ENCODE measurements around the gene FRAT2. TPM values are rescaled to one million over a fixed set of nuclear protein-coding genes. Genes with fewer than 3 reads are reported as not detected.

The FRAT2 gene, protein sequence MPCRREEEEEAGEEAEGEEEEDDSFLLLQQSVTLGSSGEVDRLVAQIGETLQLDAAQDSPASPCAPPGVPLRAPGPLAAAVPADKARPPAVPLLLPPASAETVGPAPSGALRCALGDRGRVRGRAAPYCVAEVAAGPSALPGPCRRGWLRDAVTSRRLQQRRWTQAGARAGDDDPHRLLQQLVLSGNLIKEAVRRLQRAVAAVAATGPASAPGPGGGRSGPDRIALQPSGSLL
- 10 to 100 TPM; 13.1 to 14.1 (median 14.0) TPM for polyA plus RNA-seq (ENCODE audit: insufficient read length in 3 of 3)
- long read RNA-seq, donor 1, transcript FRAT2-201 (1 exons, 2,213 nt): major isoform, 25 of 25 reads
- long read RNA-seq, donor 1, partial matches to known transcripts: 0 of 25 reads
- long read RNA-seq, donor 1, other reads (novel, unspliced or antisense): 0 of 25 reads
- long read RNA-seq, donor 2, transcript FRAT2-201 (1 exons, 2,213 nt): major isoform, 45 of 45 reads
- long read RNA-seq, donor 2, partial matches to known transcripts: 0 of 45 reads
- long read RNA-seq, donor 2, other reads (novel, unspliced or antisense): 0 of 45 reads
- long read RNA-seq, donor 3, transcript FRAT2-201 (1 exons, 2,213 nt): major isoform, 31 of 31 reads
- long read RNA-seq, donor 3, partial matches to known transcripts: 0 of 31 reads
- long read RNA-seq, donor 3, other reads (novel, unspliced or antisense): 0 of 31 reads
- long read RNA-seq, donor 4, transcript FRAT2-201 (1 exons, 2,213 nt): major isoform, 36 of 36 reads
- long read RNA-seq, donor 4, partial matches to known transcripts: 0 of 36 reads
- long read RNA-seq, donor 4, other reads (novel, unspliced or antisense): 0 of 36 reads
- long read RNA-seq, donor 5, transcript FRAT2-201 (1 exons, 2,213 nt): major isoform, 8 of 8 reads
- long read RNA-seq, donor 5, partial matches to known transcripts: 0 of 8 reads
- long read RNA-seq, donor 5, other reads (novel, unspliced or antisense): 0 of 8 reads
- long read RNA-seq, donor 6, transcript FRAT2-201 (1 exons, 2,213 nt): major isoform, 36 of 36 reads
- long read RNA-seq, donor 6, partial matches to known transcripts: 0 of 36 reads
- long read RNA-seq, donor 6, other reads (novel, unspliced or antisense): 0 of 36 reads
- long read RNA-seq, donor 7, transcript FRAT2-201 (1 exons, 2,213 nt): major isoform, 37 of 37 reads
- long read RNA-seq, donor 7, partial matches to known transcripts: 0 of 37 reads
- long read RNA-seq, donor 7, other reads (novel, unspliced or antisense): 0 of 37 reads
- long read RNA-seq, donor 8, partial matches to known transcripts: 0 of 4 reads
- long read RNA-seq, donor 8, other reads (novel, unspliced or antisense): 0 of 4 reads
- long read RNA-seq, donor 9, transcript FRAT2-201 (1 exons, 2,213 nt): major isoform, 38 of 38 reads
- long read RNA-seq, donor 9, partial matches to known transcripts: 0 of 38 reads
- long read RNA-seq, donor 9, other reads (novel, unspliced or antisense): 0 of 38 reads
- long read RNA-seq, donor 10, transcript FRAT2-201 (1 exons, 2,213 nt): major isoform, 32 of 32 reads
- long read RNA-seq, donor 10, partial matches to known transcripts: 0 of 32 reads
- long read RNA-seq, donor 10, other reads (novel, unspliced or antisense): 0 of 32 reads
- long read RNA-seq, donor 11, transcript FRAT2-201 (1 exons, 2,213 nt): major isoform, 14 of 14 reads
- long read RNA-seq, donor 11, partial matches to known transcripts: 0 of 14 reads
- long read RNA-seq, donor 11, other reads (novel, unspliced or antisense): 0 of 14 reads
- long read RNA-seq, donor 12, transcript FRAT2-201 (1 exons, 2,213 nt): major isoform, 44 of 44 reads
- long read RNA-seq, donor 12, partial matches to known transcripts: 0 of 44 reads
- long read RNA-seq, donor 12, other reads (novel, unspliced or antisense): 0 of 44 reads
- long read RNA-seq, donor 13, transcript FRAT2-201 (1 exons, 2,213 nt): major isoform, 16 of 16 reads
- long read RNA-seq, donor 13, partial matches to known transcripts: 0 of 16 reads
- long read RNA-seq, donor 13, other reads (novel, unspliced or antisense): 0 of 16 reads
- long read RNA-seq, donor 14: 0 reads
- long read RNA-seq, donor 15, transcript FRAT2-201 (1 exons, 2,213 nt): major isoform, 74 of 74 reads
- long read RNA-seq, donor 15, partial matches to known transcripts: 0 of 74 reads
- long read RNA-seq, donor 15, other reads (novel, unspliced or antisense): 0 of 74 reads
- long read RNA-seq, donor 16, transcript FRAT2-201 (1 exons, 2,213 nt): major isoform, 26 of 26 reads
- long read RNA-seq, donor 16, partial matches to known transcripts: 0 of 26 reads
- long read RNA-seq, donor 16, other reads (novel, unspliced or antisense): 0 of 26 reads

DNA sequence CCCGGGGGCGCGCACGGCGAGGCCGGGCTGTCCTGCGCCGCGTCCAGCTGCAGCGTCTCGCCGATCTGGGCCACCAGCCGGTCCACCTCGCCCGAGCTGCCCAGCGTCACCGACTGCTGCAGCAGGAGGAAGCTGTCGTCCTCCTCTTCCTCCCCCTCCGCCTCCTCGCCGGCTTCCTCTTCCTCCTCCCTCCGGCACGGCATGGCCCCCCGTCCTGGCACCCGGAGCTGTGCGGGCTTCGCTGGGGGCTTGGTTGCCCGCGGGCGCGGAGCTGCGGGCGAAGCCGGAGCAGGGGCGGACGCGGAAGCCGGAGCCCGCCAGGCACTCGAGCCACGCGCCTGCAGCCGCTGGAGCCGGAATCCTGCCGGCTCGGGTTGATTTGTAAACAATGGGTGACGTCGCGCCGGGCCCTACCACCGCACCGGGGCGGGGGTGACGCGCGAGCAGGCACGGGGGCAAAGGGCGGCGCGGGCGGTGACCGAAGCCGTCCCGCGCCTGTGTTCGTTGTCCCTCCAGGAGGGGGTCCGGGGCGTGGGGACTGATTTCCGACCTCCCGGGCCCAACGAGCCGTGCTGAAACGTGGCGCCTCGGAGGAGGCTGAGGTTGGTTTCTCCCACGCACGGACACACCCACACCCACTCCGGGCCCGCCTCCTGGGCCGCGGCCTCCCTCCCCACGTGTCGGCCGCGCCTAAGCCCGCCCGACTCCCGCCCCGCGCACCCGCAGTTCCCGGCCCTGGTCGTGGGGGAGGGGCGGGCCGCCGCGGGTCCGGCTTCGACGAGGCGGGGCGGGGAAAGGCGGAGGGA is at the start of gene FRAT2:
Gene FRAT2, minus strand, starts transcription at position 360 of the 806 bp plus-strand sequence. Its CDS starts 157 bp downstream, at position 203.
- peak; percentile 90 for DNase-seq

DNA sequence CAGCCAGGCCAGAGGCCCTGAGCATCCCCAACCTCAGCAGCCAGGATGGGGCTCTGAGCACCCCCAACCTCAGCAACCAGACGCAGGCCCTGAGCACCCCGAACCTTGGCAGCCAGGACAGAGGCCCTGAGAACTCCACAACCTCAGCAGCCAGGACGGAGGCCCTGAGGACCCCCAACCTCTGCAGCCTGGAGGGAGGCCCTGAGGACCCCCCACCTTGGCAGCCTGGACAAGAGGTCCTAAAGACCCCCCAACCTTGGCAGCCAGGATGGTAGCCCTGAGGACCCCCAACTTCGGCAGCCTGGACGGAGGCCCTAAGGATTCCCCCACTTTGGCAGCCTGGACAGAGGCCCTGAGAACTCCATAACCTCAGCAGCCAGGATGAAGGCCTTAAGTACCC is 49.6 kb upstream of the FRAT2 start:
- no peak for DNase-seq

GRCh38 chr10:97383159-97383558 is 48.6 kb upstream of the FRAT2 start:
- no peak for DNase-seq

DNA sequence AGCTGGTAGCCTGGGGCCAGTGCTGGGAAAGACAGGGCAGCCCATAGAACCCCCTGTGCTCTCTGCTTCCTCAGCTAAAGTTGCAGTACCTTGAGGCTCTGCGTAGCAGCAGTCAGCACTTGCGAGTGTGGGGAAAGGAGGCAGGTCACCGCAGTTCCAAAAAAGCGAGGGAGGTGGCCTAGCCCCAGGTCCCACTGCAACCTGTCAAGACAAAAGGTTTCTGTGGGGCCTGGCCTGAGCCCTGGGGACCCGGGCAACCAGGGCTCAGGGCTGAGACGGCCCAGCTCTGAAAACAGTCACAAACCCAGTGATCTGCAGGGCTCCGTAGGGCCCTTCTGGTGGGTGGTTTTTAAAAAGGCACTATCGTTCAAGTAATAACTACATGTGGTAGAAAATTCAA is 47.1 kb upstream of the FRAT2 start:
- DNase-seq: no peak

DNA sequence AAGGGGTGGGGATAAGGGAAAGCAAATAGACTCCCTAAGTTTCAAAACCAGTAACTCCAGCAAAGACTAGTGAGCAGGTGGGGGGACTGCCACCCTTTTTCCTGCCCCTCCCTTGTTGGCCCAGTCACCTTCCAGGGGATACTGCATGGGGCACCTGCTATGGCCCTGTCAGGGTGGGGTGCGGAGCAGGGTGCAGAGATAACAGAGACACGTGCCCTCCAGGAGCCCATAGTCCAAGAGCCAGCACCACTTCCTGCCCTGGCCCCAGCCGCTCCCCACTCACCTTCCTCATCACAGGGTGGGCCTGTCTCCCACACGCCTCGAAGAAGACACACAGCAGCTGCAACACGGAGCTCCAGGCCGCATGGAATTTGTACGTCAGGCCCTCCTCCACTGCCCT is 46.0 kb upstream of the FRAT2 start:
- DNase-seq: no peak

GRCh38 chr10:97378933-97379921 is 44.7 kb upstream of the FRAT2 start:
- DNase-seq: no peak

- no peak for DNase-seq
Observed at GRCh38 chr10:97376413-97376812, 41.9 kb upstream of the FRAT2 start.

- DNase-seq: no peak
Observed at GRCh38 chr10:97373456-97373855, 38.9 kb upstream of the FRAT2 start.

- DNase-seq: no peak
Observed at GRCh38 chr10:97372233-97372875, 37.8 kb upstream of the FRAT2 start.

- no peak for DNase-seq
Observed at GRCh38 chr10:97371696-97372095, 37.2 kb upstream of the FRAT2 start.

DNA sequence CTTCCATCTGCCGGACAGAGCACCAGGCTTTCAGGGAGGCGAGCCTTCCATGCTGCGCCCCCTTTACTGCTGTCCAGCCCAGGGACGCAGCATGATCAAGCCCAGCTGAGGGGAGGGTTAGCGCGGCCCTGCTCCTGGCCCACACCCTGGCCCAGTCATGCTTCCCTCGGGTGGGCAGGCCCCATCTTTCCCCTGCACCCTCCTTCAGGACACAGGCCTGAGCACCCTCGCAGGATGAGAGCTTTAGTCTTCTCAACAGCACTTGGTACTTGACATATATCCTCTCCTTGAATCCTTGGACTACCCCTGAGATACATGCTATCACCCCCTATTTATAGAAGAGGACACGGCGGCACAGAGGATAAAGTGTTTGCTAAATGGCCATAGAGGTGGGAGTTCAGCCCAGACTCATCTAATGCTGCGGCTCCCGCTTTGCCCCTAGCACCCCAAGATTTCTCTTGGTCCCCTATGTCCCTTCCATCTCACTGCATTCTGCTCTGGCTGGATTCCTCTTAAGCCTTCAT is 32.7 kb upstream of the FRAT2 start:
- DNase-seq: no peak

GRCh38 chr10:97366572-97366971 is 32.0 kb upstream of the FRAT2 start:
- no peak for DNase-seq

GRCh38 chr10:97365761-97366351 is 31.3 kb upstream of the FRAT2 start:
- DNase-seq: no peak

DNA sequence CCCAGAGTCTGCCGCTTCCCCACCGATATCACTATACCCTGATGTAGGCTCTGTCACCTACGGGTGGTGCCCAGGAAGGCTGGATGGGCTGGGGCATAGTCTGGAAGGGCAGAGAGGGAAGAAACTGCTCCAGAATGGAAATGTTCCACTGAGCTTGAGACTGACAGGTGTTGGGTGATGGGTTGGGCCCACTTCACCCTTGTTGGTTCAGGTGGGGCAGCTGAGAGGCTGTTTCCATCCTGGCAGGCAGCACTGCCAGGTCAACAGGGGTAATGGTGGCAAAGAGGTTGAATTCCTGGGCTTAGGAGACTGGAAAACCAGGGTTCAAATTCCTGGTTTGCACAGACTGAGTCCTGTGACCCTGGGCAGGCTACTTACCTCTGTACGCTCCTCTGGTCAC is 28.5 kb upstream of the FRAT2 start:
- no peak for DNase-seq

DNA sequence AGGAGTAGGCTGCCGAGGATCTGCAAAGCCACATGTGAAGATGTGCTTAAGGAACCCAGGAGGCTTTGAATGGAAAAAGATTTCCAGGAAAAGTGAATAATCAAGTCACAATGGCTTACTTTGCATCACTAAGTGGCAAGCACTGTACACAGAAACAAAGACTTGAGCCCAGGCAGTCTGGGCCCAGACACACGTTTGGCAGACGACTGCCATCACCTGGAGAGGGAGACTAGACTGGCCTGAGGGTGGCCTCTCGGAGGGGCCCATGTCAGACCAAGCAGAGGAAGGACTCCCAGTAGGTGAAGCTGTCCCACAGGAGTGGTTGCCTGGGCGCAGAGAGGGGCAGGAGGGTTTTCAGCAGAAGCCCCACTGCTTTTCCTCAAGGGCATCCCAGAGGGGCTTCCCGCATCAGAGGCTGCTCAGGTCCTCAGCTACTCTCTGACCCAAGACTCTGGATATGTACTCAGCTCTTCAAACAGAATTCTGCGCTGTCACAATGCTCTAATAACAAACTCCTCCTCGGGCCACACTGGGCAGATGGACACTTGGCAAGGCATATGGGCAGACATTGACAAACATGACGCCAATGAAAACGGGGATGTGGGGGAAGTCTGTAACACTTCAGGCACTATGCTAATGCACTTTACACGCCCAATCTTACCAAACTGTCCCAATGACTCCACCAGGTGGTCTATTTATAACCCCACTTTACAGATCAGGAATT is 27.9 kb upstream of the FRAT2 start:
- no peak for DNase-seq

- no peak for DNase-seq
Observed at GRCh38 chr10:97361537-97361901, 27.0 kb upstream of the FRAT2 start.
